Activated T-helper 2 cell treated with anti-CD3 and anti-CD28 coated beads, Interferon-gamma antibody, Interleukin-2, Interleukin-4, amounts not matched to agents 10 μg/mL and 5 μg/mL and 100 μg/mL, durations not matched to agents 14 hours and 24 hours and 36 hours (primary cell): ENCODE measurements around the gene HECTD2. TPM values are rescaled to one million over a fixed set of nuclear protein-coding genes. Genes with fewer than 3 reads are reported as not detected.
"Not testable (repeated sequence)": the region's sequence is repeated elsewhere in the genome, so short reads cannot be mapped to it uniquely, and the experiment has no call there.

Experiments
- DNase-seq: peaks from one replicate; pipeline ENCODE4 v3.0.0; 2021; ENCODE audit warnings: low spot score
- H3K27ac Mint-ChIP-seq: one replicate; pipeline ENCODE4 v1.8.0; 2021; ENCODE audit warnings: mixed read lengths
- H3K27me3 Mint-ChIP-seq: one replicate; pipeline ENCODE4 v1.8.0; 2021; ENCODE audit warnings: low read depth, mixed read lengths
- H3K36me3 Mint-ChIP-seq: one replicate; pipeline ENCODE4 v1.8.0; 2021; ENCODE audit warnings: low read depth, mixed read lengths
- H3K4me1 Mint-ChIP-seq: one replicate; pipeline ENCODE4 v1.8.0; 2021; ENCODE audit warnings: low read depth, mixed read lengths
- H3K4me3 Mint-ChIP-seq: one replicate; pipeline ENCODE4 v1.8.0; 2021; ENCODE audit warnings: low read depth, mild to moderate bottlenecking, moderate library complexity, mixed read lengths
- H3K9me3 Mint-ChIP-seq: one replicate; pipeline ENCODE4 v1.8.0; 2021; ENCODE audit warnings: mixed read lengths
- intact Hi-C: fragments of 100-400 bp; cut with micrococcal nuclease; formaldehyde crosslinking; loops from one replicate; pipeline ENCODE4 v1.15.1; 2023
- total RNA-seq: library from RNA; stranded (reverse); gene quantifications from 2 replicates; pipeline ENCODE4 v1.2.3, GENCODE V29; 2022

The HECTD2 gene
- total RNA-seq, 1 donor from 2014 or later = 6.6 TPM

DNA sequence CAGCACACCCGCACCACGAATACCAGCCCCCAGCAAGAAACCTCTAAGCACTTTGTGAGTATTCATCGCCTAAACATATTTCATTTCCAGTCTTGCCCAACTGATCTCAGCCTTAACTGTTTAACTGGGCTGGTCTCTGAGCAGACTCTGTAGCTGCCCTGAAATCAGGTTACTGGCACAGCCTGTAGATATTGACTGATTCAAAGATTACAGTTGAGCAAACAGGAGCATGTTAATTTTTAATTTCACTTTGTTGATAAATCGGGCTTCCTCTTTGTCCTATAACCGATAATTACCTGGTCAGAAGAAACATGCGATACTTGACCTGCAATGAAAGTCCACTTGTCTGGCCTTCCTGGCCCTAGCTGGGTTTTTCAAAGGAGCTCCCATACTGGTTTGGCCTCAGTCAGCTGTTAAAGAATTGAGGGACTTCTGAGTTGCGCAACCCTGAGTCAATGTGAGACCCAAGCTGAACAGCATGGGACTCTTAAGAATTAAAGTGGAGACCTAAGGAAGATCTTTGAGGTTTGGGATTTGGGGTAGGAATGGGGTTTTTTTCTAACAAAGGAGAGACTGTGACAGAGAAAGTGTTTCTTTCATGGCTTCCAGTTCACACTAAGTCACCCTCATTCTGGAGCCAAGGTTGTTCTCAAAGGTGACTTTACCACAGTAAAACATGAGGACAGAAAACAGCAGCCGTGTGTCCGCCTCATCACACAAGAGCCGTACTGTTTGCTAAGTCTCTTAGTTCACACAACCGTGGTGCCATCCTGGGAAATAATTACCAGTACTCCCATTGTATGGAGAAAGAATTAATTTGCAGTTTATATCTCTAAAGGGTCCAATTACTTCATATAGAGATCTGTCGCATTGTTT lies 146.8 kb downstream of the HECTD2 start:
- peaks cover under 1% of the 10 kb centered on the region for H3K27me3 Mint-ChIP-seq
- DNase-seq = no peak

DNA sequence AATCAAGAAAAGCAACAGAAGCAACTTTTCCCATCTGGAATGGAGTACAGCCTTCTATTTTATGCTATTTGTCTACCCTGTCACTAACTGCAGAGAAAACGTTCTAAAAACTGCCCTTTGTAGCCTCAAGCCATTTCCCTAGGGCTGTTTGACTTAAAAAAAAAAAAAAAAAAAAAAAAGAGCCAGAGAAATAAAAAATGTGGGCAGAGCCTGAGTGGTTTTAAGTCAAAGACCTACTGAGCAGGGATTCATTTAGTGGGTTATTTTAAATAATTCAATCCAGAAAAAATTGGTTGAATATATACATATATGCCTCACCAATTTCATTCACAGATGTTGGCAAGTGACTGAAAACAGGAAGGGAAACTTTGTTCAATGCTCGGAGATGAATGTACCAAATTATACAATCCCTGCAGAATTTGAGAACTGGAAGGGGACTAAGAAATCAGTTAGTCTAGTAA lies 147.5 kb downstream of the HECTD2 start:
- intact Hi-C loops = no loop called here
- Mint-ChIP-seq H3K27ac (no peak overlapping the region), H3K4me1 (no peaks in the 10 kb centered on the region), H3K27me3 (no peaks in the 10 kb centered on the region), H3K4me3 (no peak overlapping the region), H3K9me3 (no peaks in the 10 kb centered on the region), H3K36me3 (no peaks in the 10 kb centered on the region)
- no peak for DNase-seq

More for the DNA sequence above, 146.8 kb downstream of the HECTD2 start:
- Mint-ChIP-seq H3K36me3 (no peaks in the 10 kb centered on the region), H3K27ac (no peak overlapping the region), H3K4me3 (no peak overlapping the region), H3K4me1 (no peaks in the 10 kb centered on the region), H3K9me3 (no peaks in the 10 kb centered on the region)
- intact Hi-C loops = no loop called here

DNA sequence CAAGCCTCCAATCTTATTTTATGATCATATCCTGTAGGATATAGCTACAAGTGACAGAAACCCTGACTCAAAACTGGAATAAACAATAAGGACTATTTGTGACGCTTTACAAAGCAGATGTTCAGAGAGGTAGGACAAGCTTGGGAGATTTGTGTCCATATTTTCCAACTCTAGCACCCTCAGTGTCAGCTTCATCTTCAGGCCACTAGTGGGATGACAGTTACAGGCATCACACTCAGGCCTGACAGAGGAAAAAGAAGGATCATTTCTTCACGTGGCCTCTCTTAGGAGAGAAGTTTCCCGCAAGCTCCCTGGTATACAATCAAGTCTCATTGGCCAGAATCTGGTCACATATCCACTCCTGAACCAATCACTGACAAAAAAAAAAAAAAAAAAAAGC lies 148.3 kb downstream of the HECTD2 start:
- Mint-ChIP-seq H3K36me3 (no peaks in the 10 kb centered on the region), H3K27ac (no peak overlapping the region), H3K4me1 (no peaks in the 10 kb centered on the region), H3K27me3 (no peaks in the 10 kb centered on the region), H3K9me3 (no peaks in the 10 kb centered on the region), H3K4me3 (no peak overlapping the region)
- DNase-seq = no peak
- intact Hi-C loops = no loop called here

DNA sequence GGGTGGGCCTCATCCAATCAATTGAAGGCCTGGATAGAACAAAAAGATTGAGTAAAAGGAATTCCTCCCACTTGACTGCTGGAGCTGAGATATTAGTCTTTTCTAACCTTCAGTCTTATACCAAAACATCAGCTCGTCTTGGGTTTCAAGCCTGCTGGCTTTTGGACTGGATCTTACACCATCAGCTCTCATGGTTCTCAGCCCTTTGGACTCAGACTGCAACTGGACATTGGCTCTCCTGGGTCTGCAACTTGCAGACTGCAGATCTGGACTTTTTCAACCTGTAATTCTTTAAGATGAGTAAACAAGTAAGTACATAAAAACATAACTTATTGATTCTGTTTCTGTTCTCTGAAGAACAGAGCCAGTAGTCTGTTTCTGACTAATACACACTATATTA lies 149.0 kb downstream of the HECTD2 start:
- Mint-ChIP-seq H3K4me1 (no peaks in the 10 kb centered on the region), H3K27ac (no peak overlapping the region), H3K27me3 (no peaks in the 10 kb centered on the region), H3K36me3 (no peaks in the 10 kb centered on the region), H3K4me3 (no peak overlapping the region), H3K9me3 (no peaks in the 10 kb centered on the region)
- DNase-seq = no peak
- intact Hi-C loops = no loop called here

DNA sequence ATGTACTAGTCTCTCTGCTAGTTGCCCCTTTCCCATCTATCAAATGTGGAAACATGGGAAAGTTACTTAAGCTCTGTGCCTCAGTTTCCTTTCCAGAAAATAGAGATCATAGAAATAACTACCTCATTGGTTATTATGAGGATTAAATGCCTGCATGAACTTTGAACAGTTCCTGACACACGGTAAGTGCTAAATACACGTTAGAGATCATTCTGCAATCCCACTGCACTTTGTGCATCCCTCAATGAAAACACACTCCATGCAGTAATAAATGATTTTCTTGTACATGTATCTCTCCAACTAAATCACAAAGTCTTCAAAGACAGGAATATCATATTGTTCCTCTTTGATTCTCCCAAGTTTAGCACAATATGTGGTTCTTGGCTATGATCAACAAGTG lies 149.6 kb downstream of the HECTD2 start:
- intact Hi-C loops = no loop called here
- H3K27ac Mint-ChIP-seq = no peak overlapping the region

DNA sequence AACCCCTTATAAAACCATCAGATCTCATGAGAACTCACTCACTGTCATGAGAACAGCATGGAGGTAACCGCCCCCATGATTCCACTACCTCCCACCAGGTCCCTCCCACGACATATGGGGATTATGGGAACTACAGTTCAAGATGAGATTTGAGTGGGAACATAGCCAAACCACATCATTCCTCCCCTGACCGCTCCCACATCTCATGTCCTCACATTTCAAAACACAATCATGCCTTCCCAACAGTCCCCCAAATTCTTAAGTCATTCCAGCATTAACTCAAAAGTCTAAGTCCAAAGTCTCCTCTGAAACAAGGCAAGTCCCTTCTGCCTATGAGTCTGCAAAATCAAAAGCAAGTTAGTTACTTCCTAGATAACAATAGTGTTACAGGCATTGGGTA lies 150.7 kb downstream of the HECTD2 start:
- intact Hi-C loops, H3K27me3 Mint-ChIP-seq, DNase-seq, H3K9me3 Mint-ChIP-seq, H3K4me1 Mint-ChIP-seq, H3K4me3 Mint-ChIP-seq, H3K36me3 Mint-ChIP-seq, H3K27ac Mint-ChIP-seq: not testable (repeated sequence)

More for the DNA sequence above, 149.6 kb downstream of the HECTD2 start:
- Mint-ChIP-seq H3K36me3 (no peaks in the 10 kb centered on the region), H3K27me3 (no peaks in the 10 kb centered on the region), H3K4me1 (no peaks in the 10 kb centered on the region), H3K4me3 (no peak overlapping the region), H3K9me3 (no peaks in the 10 kb centered on the region)
- DNase-seq = no peak

DNA sequence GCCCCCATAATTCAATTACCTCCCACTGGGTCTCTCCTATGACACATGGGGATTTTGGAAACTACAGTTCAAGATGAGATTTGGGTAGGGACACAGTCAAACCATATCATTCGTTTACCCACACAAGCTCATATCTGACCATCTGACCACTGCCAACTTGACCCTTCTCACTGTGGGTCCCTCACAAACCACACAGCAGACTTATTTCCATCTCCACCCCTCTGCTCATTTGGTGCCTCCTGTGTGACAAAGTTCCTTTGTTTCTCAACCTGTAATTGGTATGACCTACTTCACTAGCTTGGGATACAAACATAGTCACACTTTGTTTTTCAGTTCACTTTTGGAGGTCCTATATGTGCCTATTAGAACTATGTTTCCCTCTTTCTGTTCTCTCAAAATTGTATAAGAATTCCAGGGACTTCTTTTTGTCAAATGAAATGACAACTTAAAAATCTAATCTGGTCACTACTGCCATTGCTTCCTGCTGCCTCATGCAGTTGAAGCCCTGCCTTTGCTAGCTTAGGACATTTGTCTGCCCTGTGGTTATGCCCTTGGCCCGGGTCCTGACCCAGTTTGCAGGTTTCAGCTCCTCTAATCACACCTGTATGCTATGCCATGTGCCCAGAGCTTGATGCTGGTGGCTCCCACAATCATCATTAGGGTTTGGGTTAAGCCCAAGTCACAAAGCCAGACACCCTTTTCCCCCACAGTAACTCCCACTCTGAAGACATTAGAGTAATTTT lies 152.9 kb downstream of the HECTD2 start:
- Mint-ChIP-seq H3K36me3 (no peaks in the 10 kb centered on the region), H3K9me3 (no peaks in the 10 kb centered on the region), H3K4me1 (no peaks in the 10 kb centered on the region), H3K27ac (no peak overlapping the region), H3K27me3 (no peaks in the 10 kb centered on the region), H3K4me3 (no peak overlapping the region)
- intact Hi-C loops = no loop called here
- no peak for DNase-seq

DNA sequence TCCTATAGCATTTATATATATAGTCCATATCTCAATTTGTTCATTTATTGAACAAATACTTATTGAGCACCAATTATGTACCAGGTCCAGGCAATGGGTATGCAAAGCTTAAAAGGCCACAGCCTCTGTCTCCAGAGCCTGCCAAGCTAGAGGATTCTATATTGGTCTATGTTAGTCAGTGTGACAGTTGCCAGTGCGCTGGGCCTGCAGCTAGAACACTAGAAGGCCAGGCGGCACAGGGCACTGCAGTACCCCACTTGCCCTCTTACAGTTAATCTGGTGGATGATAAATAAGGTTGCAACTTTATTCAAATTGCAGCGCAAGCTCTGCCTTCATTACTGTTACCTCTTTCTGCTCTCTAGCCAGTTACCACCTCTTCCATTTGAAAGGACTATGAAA lies 153.9 kb downstream of the HECTD2 start:
- H3K27ac Mint-ChIP-seq = no peak overlapping the region
- intact Hi-C loops = no loop called here
- H3K4me3 Mint-ChIP-seq = no peak overlapping the region
- H3K27me3 Mint-ChIP-seq = no peaks in the 10 kb centered on the region
- no peaks in the 10 kb centered on the region for H3K4me1 Mint-ChIP-seq
- no peaks in the 10 kb centered on the region for H3K36me3 Mint-ChIP-seq
- DNase-seq = no peak
- no peaks in the 10 kb centered on the region for H3K9me3 Mint-ChIP-seq

Other genes with a start within 250 kb of the HECTD2 start
- gene PCGF5, start 189.7 kb upstream of the HECTD2 start, total RNA-seq = 35.9 and 36.9 TPM in 2 replicates
- gene PPP1R3C, start 222.7 kb downstream of the HECTD2 start, total RNA-seq = 0.14 and 0.21 TPM in 2 replicates